GM20431 (cell line): ENCODE results near the gene CCNK.

Experiments
- in situ Hi-C: fragments of 300-500 bp; cut with MseI, MboI; formaldehyde crosslinking; loops from one replicate; pipeline ENCODE4 v1.15.0; 2020; ENCODE audit warnings: low sequenced_read_pairs; ENCODE audit not compliant: unreplicated experiment

Gene CCNK

GRCh38 chr14:99505089-99505488 is 23.9 kb downstream of the CCNK start:
- in situ Hi-C loops: no loop called here

DNA sequence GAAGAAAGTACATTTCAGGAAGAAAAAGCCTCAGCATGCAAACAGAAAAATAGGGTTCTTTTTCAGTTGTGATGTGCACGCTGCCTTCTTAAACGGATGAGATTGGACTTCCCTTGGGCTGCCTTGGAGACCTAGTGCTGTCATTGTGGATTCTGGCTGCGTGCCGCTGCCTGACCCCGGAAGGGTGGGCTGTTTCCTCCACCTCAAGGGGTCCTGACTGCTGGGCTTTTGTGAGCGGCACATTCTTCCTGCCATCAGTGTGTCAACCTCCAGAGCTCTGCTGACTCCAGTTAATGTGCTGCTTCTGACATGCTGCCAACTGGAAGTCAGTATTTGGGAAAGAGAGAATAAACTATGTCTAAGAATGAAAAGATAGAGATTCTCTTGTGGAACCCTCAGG is 25.1 kb downstream of the CCNK start:
- in situ Hi-C loops: no loop called here

DNA sequence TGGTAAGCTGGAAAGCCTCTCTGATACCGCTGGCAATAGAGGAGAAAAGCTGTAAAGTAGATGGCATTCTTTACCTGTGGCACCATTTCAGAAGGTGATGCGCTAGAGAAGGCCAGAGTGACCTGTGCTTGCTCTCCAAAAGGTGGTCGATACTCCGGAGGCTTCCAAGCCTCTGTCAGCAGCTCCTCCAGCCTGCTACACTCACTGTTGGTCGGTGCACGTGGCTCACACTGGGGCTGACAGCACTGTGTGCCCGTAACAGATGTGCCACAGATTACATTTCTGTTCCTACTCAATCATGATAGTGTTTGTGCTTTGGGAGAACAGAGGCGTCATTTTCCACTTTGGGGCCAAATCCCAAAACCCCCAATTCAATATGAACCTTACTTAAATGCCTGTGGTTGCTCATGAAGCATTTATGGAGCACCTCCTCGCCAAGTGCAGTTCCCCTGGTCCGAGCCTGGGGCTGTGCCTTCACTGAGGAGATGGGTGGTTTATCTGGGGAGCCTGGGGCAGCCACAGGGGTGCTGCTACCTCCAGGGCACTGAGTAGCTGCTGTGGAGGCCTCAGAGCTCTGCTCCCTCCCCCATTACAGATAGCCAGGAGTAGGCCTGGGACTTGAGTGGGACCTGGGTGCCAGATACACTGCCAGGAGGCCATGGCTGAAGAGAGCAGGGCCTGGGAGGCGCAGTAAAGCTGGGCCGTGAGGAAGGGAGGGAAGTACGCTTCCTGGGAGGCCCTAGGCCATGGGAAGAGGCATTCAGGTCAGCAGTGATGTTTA is 26.8 kb downstream of the CCNK start:
- in situ Hi-C loops: no loop called here

GRCh38 chr14:99508896-99509629 is 27.9 kb downstream of the CCNK start:
- in situ Hi-C loops: no loop called here

DNA sequence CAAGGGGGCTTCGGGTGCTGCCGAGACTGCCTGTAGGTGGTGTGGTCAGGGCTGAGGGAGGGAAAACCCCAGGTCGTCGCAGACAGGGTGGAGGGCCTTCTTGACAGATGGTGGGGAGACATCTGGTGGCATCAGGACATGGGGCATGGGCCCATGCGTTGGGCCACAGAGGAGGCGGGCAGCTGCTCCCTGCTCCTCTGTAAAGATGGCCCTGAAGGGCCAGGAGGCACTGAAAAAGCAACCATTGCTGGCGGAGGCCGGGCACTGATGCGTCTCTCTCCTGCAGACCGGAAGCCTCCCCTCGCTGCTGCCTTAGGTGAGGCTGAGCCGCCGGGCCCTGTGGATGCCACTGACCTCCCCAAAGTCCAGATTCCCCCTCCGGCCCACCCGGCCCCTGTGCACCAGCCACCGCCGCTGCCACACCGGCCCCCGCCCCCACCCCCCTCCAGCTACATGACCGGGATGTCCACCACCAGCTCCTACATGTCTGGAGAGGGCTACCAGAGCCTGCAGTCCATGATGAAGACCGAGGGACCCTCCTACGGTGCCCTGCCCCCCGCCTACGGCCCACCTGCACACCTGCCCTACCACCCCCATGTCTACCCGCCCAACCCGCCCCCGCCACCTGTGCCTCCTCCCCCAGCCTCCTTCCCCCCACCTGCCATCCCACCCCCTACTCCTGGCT is 28.8 kb downstream of the CCNK start:
- in situ Hi-C loops: loop anchor here (10.0 kb wide), 1 partner anchor 125 kb away; no protein-coding TSS in a partner anchor

- in situ Hi-C loops: loop anchor here (10.0 kb wide), 1 partner anchor 124 kb away; no protein-coding TSS in a partner anchor
Observed at GRCh38 chr14:99510556-99511139, 29.4 kb downstream of the CCNK start.

- in situ Hi-C loops: loop anchor here (10.0 kb wide), 1 partner anchor 123 kb away; no protein-coding TSS in a partner anchor
Observed at GRCh38 chr14:99511421-99512109, 30.4 kb downstream of the CCNK start.

- in situ Hi-C loops: loop anchor here (10.0 kb wide), 1 partner anchor 123 kb away; no protein-coding TSS in a partner anchor
Observed at GRCh38 chr14:99512110-99512449, 30.9 kb downstream of the CCNK start.

DNA sequence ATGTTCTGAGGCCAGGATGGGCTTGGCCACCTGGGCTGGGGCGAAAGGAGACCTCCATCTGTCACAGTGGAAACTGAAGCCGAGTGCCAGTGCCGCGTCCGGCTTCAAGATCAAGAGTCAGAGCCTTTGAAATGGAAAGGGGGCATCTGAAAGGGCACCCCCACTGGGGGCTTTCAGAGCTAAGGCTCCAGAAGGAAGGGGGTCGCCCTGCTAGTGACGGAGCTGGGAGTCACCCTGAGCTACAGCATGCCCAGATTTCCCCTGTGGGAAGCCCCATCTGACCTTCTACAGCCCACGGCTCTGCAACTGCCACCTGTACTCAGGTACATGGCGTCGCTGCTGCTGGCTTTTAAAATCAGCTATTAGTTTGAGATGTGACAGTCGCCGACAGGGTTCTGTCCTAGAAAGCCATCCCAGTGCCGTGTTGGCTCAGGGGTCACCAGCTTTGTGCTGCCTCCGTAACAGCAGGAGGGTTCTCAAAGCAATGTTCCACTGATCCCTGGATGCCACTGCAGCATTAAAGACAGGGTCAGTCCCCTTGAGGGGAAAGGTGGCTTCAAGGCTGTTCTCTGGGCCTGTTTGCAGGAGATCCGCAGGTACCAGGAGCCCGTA is 31.5 kb downstream of the CCNK start:
- in situ Hi-C loops: loop anchor here (10.0 kb wide), 1 partner anchor 122 kb away; no protein-coding TSS in a partner anchor

- in situ Hi-C loops: loop anchor here (10.0 kb wide), 1 partner anchor 122 kb away; no protein-coding TSS in a partner anchor
Observed at GRCh38 chr14:99513183-99513694, 32.0 kb downstream of the CCNK start.

DNA sequence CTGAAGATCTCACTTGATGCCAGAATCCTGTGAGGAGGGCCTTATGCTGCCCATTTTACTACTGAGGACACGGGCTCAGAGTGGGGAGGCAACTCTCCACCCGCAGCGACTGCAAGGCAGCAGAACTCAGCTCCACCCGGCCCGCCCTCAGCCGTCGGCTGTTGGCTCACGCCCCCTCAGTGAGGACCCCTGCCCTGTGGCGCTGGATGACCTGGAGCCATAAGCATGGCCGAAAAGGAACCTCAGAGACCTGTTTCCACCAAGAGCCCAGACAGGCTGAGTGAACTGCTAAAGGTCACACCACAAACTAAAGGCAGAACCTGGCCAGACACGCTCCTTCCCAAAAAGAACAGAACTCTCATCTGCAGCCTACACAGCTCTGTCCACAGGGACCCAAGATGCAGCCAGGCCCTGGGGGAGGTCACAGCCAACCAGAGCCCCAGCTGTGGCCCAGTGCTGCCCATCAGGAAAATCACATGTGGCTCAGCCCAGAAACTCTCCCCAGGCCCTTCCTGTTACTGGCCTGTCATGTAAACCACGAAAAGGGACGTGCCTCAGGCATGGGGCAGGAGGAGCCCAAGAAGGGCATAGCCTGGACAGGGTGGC is 32.8 kb downstream of the CCNK start:
- in situ Hi-C loops: loop anchor here (10.0 kb wide), 1 partner anchor 121 kb away; no protein-coding TSS in a partner anchor

DNA sequence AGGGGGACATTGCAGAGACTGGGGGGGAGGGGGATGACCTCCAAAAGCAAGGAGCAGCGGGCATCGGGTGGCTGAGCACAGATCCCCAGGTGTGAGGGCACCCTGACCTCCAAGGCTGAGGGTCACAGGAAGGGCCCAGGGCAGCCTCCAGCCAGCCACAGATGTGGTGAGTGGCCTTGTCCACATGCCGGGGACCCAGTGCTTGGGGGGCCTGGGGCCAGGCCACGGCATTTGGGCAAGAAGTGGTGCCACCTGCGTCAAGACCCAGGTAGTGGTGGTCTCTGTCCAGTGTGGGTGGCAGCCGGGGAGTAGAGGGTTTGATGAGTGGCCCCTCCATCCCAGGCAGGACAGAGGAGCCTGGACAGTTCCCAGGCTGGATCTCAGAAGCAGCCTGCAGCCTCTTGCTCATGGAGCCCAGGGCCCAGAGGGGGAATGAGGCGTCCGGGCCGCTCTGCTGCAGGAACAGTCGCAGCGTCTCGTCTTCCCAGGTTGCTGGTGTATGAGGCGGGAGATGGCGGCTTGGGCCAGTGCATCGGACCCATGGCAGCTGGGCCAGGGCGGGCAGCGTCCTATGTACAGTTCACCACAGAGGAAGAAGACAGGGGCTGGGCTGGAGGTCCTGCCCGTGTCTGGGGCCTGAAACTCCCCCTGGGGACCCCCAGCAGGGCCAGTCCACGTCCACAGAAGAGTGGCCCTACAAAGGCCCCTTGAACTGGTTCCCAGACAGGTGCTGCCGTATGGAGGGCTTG is 33.5 kb downstream of the CCNK start:
- in situ Hi-C loops: loop anchor here (10.0 kb wide), 1 partner anchor 120 kb away; no protein-coding TSS in a partner anchor

DNA sequence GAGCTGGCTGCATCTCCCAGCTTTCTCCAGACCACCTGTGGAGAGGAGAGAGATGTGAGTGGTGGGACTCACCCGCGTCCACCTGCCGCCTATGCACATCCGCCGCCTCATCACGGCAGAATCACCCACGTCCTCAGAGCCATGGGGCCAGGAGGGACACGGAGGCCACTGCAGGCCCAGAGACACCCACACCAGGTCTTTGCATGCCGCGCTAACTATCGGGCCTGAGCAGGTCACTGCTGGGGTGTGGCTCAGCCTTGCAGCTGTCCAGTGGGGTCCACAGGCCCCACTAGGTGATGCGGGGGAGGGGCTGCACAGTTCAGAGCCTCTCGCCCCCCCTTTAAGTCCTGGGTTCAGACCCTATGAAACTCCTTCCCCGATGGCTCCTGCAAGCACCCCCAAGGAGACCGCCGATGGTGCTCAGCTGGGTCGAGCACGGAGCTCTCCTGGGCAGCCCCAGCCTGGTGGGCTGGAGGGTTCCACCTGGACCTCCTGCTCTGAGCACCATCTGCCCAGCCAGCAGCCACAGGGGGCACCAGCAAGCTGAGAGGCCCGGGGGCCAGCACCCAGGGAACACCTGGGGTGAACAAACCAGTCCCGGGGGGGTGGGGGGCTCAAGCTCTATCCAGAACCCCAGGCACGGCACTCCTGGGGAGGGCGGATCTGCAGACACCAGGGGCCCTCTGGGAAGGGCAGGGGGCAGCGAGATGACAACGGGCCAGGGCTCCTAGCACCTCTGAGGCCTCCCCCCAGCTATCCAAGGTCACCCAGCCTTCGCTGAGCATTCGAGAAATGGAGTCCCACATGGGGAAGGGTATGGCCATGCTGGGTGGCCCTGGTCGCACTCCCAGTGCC is 34.3 kb downstream of the CCNK start:
- in situ Hi-C loops: loop anchor here (10.0 kb wide), 1 partner anchor 119 kb away; no protein-coding TSS in a partner anchor

DNA sequence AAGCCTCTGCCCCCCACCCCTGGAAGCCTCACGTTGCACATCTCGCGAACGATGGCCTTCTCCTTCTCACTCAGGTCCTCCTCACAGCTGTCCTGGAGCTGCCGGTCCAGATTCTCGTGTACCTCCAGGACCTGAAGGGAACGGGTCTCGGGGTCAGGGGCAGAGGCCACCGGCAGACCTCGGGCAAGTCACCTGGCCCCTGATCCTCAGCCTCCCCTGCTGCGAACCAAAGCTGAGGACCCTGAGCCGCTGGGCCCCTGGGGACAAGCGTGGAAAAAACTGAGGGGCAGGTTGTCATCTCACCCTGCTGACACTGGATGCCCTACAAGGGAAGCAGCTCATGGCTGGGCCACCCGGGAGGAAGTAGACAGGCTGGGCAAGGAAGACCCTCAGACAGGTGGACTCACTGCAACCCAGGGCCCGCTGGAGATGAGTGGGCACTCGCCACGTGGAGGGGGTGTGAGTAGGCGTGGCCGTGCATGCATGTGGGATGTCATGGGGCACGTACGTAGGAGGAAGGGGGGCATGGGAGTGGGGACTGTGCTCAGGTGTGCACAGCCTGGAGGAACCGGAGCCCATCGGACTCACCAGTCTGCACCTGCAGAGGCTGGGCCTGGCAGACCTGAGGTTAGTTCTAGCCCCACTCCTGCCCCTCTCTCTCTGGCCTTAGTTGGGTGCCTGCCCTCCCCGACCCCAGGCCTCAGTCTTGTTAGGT is 35.1 kb downstream of the CCNK start:
- in situ Hi-C loops: loop anchor here (10.0 kb wide), 1 partner anchor 118 kb away; no protein-coding TSS in a partner anchor

DNA sequence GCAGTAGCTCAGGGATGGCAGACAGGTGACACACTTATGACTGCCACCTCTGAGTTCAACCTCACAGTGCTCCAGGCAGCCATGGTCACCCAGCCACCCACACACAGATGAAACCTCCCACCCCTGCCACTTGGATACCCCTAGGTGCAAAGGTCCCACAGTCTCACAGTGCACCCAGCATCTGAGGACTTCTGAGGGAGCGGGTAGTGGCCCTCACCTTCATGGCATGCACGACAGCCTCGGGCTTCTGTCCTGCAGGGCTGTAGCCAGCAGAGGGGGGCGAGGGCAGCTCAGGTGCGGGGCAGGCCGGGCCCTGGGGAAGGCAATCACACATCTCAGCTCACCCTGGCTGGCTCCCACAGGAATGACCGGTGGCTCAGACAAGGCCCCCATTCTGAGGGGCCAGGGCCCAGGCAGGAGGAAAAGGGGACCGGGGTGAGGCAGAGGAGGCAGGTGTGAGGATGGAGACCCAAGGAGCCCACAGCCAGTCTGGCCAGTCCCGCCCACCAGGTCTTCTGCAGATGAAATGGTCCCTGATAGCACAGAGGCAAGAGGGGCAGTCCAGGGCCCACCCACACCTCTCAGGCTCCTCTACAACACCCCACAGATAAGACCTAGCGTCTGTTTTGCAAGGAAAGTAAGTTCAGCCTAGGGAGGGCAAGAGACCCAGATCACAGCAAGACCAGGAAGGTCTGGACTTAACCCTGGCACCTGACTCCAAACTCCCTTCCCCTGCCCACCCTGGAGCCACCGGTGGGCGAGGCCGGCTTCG is 35.8 kb downstream of the CCNK start:
- in situ Hi-C loops: loop anchor here (10.0 kb wide), 1 partner anchor 118 kb away; no protein-coding TSS in a partner anchor
